ENCODE measurements around the gene RIN2. TPM values are rescaled to one million over a fixed set of nuclear protein-coding genes. Genes with fewer than 3 reads are reported as not detected.
A peak's percentile ranks its signal among the peaks of the same experiment; 100 is the strongest.

Gene RIN2
- total and polyA plus RNA-seq, 2 of the 13 experiments (the other 11 are each of a cell fraction or from before 2014, with no cell fraction given), result 2.5 to 5.1 TPM

GRCh38 chr20:19758501-19759331 lies 658 bp downstream of the RIN2 start:
- in situ Hi-C loops (cut with HindIII; ENCODE audit: extremely low pct_ligation_motif_present, low pct_unique_long_range_greater_than_20kb), result loop anchor here (5.0 kb wide), 1 partner anchor 66 kb away; no protein-coding TSS in a partner anchor
- no TSS peak for BruUV-seq (replicated peaks)
- TF ChIP-seq AFF4 (CRISPR knock-in tag; IDR thresholded peaks at IDR 0.05) (0 out of 2 replicates have a peak, but pooled peaks have one; percentile 55), HOXA9 (CRISPR knock-in tag; IDR thresholded peaks at IDR 0.05; ENCODE audit: borderline replicate concordance) (0 out of 2 replicates have a peak, but pooled peaks have one; percentile 56), THAP11 (CRISPR knock-in tag; IDR thresholded peaks at IDR 0.05) (peak; percentile 32; the same call in 1 of the 2 replicates), ESRRA (CRISPR knock-in tag; IDR thresholded peaks at IDR 0.05; ENCODE audit: low read depth) (0 out of 2 replicates have a peak, but pooled peaks have one; percentile 25)
- TF ChIP-seq, protein P1, sequence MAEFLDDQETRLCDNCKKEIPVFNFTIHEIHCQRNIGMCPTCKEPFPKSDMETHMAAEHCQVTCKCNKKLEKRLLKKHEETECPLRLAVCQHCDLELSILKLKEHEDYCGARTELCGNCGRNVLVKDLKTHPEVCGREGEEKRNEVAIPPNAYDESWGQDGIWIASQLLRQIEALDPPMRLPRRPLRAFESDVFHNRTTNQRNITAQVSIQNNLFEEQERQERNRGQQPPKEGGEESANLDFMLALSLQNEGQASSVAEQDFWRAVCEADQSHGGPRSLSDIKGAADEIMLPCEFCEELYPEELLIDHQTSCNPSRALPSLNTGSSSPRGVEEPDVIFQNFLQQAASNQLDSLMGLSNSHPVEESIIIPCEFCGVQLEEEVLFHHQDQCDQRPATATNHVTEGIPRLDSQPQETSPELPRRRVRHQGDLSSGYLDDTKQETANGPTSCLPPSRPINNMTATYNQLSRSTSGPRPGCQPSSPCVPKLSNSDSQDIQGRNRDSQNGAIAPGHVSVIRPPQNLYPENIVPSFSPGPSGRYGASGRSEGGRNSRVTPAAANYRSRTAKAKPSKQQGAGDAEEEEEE (CRISPR knock-in tag; IDR thresholded peaks at IDR 0.05; ENCODE audit: borderline replicate concordance), result no peak
- TF ChIP-seq, protein P2, sequence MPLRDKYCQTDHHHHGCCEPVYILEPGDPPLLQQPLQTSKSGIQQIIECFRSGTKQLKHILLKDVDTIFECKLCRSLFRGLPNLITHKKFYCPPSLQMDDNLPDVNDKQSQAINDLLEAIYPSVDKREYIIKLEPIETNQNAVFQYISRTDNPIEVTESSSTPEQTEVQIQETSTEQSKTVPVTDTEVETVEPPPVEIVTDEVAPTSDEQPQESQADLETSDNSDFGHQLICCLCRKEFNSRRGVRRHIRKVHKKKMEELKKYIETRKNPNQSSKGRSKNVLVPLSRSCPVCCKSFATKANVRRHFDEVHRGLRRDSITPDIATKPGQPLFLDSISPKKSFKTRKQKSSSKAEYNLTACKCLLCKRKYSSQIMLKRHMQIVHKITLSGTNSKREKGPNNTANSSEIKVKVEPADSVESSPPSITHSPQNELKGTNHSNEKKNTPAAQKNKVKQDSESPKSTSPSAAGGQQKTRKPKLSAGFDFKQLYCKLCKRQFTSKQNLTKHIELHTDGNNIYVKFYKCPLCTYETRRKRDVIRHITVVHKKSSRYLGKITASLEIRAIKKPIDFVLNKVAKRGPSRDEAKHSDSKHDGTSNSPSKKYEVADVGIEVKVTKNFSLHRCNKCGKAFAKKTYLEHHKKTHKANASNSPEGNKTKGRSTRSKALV (CRISPR knock-in tag; IDR thresholded peaks at IDR 0.05), result peak; percentile 86; the same call in 1 of the 2 replicates
- TF ChIP-seq, protein P3, sequence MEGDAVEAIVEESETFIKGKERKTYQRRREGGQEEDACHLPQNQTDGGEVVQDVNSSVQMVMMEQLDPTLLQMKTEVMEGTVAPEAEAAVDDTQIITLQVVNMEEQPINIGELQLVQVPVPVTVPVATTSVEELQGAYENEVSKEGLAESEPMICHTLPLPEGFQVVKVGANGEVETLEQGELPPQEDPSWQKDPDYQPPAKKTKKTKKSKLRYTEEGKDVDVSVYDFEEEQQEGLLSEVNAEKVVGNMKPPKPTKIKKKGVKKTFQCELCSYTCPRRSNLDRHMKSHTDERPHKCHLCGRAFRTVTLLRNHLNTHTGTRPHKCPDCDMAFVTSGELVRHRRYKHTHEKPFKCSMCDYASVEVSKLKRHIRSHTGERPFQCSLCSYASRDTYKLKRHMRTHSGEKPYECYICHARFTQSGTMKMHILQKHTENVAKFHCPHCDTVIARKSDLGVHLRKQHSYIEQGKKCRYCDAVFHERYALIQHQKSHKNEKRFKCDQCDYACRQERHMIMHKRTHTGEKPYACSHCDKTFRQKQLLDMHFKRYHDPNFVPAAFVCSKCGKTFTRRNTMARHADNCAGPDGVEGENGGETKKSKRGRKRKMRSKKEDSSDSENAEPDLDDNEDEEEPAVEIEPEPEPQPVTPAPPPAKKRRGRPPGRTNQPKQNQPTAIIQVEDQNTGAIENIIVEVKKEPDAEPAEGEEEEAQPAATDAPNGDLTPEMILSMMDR (CRISPR knock-in tag; IDR thresholded peaks at IDR 0.05), result peak; percentile 33
- TF ChIP-seq, protein P4, sequence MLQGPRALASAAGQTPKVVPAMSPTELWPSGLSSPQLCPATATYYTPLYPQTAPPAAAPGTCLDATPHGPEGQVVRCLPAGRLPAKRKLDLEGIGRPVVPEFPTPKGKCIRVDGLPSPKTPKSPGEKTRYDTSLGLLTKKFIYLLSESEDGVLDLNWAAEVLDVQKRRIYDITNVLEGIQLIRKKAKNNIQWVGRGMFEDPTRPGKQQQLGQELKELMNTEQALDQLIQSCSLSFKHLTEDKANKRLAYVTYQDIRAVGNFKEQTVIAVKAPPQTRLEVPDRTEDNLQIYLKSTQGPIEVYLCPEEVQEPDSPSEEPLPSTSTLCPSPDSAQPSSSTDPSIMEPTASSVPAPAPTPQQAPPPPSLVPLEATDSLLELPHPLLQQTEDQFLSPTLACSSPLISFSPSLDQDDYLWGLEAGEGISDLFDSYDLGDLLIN (CRISPR knock-in tag; IDR thresholded peaks at IDR 0.05; ENCODE audit: borderline replicate concordance), result no peak
- TF ChIP-seq, protein P5, sequence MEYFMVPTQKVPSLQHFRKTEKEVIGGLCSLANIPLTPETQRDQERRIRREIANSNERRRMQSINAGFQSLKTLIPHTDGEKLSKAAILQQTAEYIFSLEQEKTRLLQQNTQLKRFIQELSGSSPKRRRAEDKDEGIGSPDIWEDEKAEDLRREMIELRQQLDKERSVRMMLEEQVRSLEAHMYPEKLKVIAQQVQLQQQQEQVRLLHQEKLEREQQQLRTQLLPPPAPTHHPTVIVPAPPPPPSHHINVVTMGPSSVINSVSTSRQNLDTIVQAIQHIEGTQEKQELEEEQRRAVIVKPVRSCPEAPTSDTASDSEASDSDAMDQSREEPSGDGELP (IDR thresholded peaks at IDR 0.05; ENCODE audit: borderline replicate concordance, low read depth), result peak; percentile 48; the same call in 1 of the 2 replicates

More at GRCh38 chr20:19758501-19759331, 658 bp downstream of the RIN2 start:
- Histone ChIP-seq H3K27ac (ENCODE audit: extremely low read length, insufficient read depth, low read length) (peak overlapping the region; percentile 61), H3K27me3 (ENCODE audit: control insufficient read depth in 1 of 2, insufficient read depth in 2 of 2, low read length in 2 of 2) (peaks cover 0 to 24% of the 10 kb centered on the region in 2 experiments; a peak in 3 of 5 replicates), H3K4me1 (ENCODE audit: insufficient read depth, low read length) (peaks cover 37% of the 10 kb centered on the region), H4K20me1 (ENCODE audit: insufficient read depth, low read length) (no peaks in the 10 kb centered on the region), H3K4me2 (ENCODE audit: low read depth, low read length) (peak overlapping the region; percentile 90), H3K9me3 (ENCODE audit: low read length) (no peaks in the 10 kb centered on the region), H3K9ac (ENCODE audit: insufficient read depth, low read depth, low read length) (peak overlapping the region; percentile 73), H3K4me3 (replicated peaks in 1 of 3; ENCODE audit: insufficient read depth in 1 of 3, low read depth in 2 of 3, low read length in 3 of 3) (peak overlapping the region; percentile 61 to 85 (median 70)), H3K79me2 (ENCODE audit: insufficient read depth, low read length) (no peaks in the 10 kb centered on the region), H2AFZ (ENCODE audit: low read length) (peak overlapping the region; percentile 20), H3K36me3 (replicated peaks in 1 of 2; ENCODE audit: control insufficient read depth in 1 of 2, insufficient read depth in 2 of 2, low read length in 2 of 2) (no peaks in the 10 kb centered on the region)
- DNase-seq (ENCODE audit: low spot score), result peak; percentile 74
- peak; percentile 65 for ATAC-seq
- FAIRE-seq, result no peak
- POLR2A ChIA-PET, result interaction anchor here (0.8 to 3.9 kb wide), 21 partner anchors 8 to 293 kb away, joined by 3 to 20 read pairs (median 4); partner anchors contain the start of genes CFAP61, CRNKL1 and NAA20
- intact Hi-C loops (cut with micrococcal nuclease; ENCODE audit: unreplicated experiment), result loop anchor here (2.0 to 10.0 kb wide), 2 partner anchors 66 to 154 kb away; no protein-coding TSS in a partner anchor
- WGBS (ENCODE audit: low lambda C conversion rate), result 1% methylated on average over 50 of the region's 54 CpGs
- CTCF ChIA-PET (ENCODE audit: low intra/inter-chr PET ratio, low total read pairs), result no interaction called here

Data from HepG2 (cell line).